B cell (primary cell): ENCODE data around the gene CCNG2. TPM values are rescaled to one million over a fixed set of nuclear protein-coding genes. Genes with fewer than 3 reads are reported as not detected.
A peak's percentile ranks its signal among the peaks of the same experiment; 100 is the strongest.

ENCODE experiments used
- ATAC-seq: fragments of 200-7000 bp; cut with Tn5 transposase; one replicate; pipeline ENCODE4 v1.10.0; 2021; ENCODE audit warnings: low read depth, mild to moderate bottlenecking, moderate number of reproducible peaks, moderate library complexity
- CTCF ChIA-PET: fragments of 350-600 bp; sonication (Branson Sonifier 250); formaldehyde crosslinking; loops from one replicate; lab custom pipeline; 2021; ENCODE audit warnings: antibody characterized with exemption, inconsistent platforms; lab: Charles Lee
- POLR2A ChIA-PET: fragments of 350-600 bp; sonication (Branson Sonifier 250); formaldehyde crosslinking; loops from one replicate; lab custom pipeline; 2021; ENCODE audit warnings: antibody characterized with exemption; lab: Charles Lee
- DNase-seq: peaks from one replicate; pipeline ENCODE4 v3.0.0; 2013
- H2AFZ ChIP-seq: 2 replicates; pipeline ENCODE4 v1.6.1; 2012; ENCODE audit warnings: mild to moderate bottlenecking, low read depth, low read length; ENCODE audit not compliant: insufficient read depth, poor library complexity, severe bottlenecking
- H3K27ac ChIP-seq, 2 donors: 1 replicate in 1 of 2; 2 replicates in 1 of 2; pipeline ENCODE4 v1.5.1; 2012 to 2013; ENCODE audit warnings: low read length in 2 of 2, mild to moderate bottlenecking in 2 of 2, moderate library complexity in 1 of 2
- H3K27me3 ChIP-seq, 4 experiments: fragments of 200-600 bp in 1 of 4; sonication (generic) in 1 of 4; replicated peaks in 1 of 4; 1 replicate in 2 of 4; 2 replicates in 2 of 4; pipeline versions ENCODE4 v1.6.1 to v1.7.0; 2013 to 2016; ENCODE audit warnings: low read length in 3 of 4, mild to moderate bottlenecking in 2 of 4, mixed read lengths in 1 of 4, moderate library complexity in 1 of 4; ENCODE audit not compliant: insufficient read depth in 4 of 4, control insufficient read depth in 3 of 4; ENCODE audit errors: control extremely low read depth in 1 of 4
- H3K36me3 ChIP-seq, 2 experiments: replicated peaks in 1 of 2; 1 replicate in 1 of 2; 2 replicates in 1 of 2; pipeline versions ENCODE4 v1.6.1 to v1.7.1; 2013; ENCODE audit warnings: low read length in 1 of 2; ENCODE audit not compliant: insufficient read depth in 2 of 2, control insufficient read depth in 1 of 2; ENCODE audit errors: control extremely low read depth in 1 of 2, extremely low read depth in 1 of 2
- H3K4me1 ChIP-seq, 2 donors: fragments of 200-600 bp in 1 of 2; sonication (generic) in 1 of 2; 1 replicate in 1 of 2; 2 replicates in 1 of 2; pipeline versions ENCODE4 v1.5.1 to v1.6.1; 2013 to 2017; ENCODE audit warnings: low read length in 2 of 2; ENCODE audit not compliant: control insufficient read depth in 2 of 2, insufficient read depth in 2 of 2
- H3K4me2 ChIP-seq: replicated peaks from 2 replicates; pipeline ENCODE3; 2012; ENCODE audit warnings: mild to moderate bottlenecking, low read depth, low read length; ENCODE audit not compliant: poor library complexity, severe bottlenecking
- H3K4me3 ChIP-seq, 5 experiments: fragments of 200-600 bp in 1 of 5; sonication (generic) in 1 of 5; 1 replicate in 3 of 5; 2 replicates in 2 of 5; pipeline versions ENCODE4 v1.5.1 to v1.7.0; 2011 to 2016; ENCODE audit warnings: low read length in 4 of 5, mild to moderate bottlenecking in 4 of 5, low read depth in 2 of 5, control low read depth in 1 of 5, moderate library complexity in 1 of 5; ENCODE audit not compliant: insufficient read depth in 1 of 5; ENCODE audit errors: control extremely low read depth in 1 of 5, extremely low read depth in 1 of 5
- H3K79me2 ChIP-seq: fragments of 200-600 bp; sonication (generic); one replicate; pipeline ENCODE4 v1.6.0; 2016; ENCODE audit warnings: low read length; ENCODE audit not compliant: control insufficient read depth, insufficient read depth
- H3K9ac ChIP-seq: fragments of 200-600 bp; sonication (generic); 2 replicates; pipeline ENCODE4 v1.6.1; 2017; ENCODE audit warnings: mild to moderate bottlenecking, low read length, moderate library complexity
- H3K9me3 ChIP-seq, 3 donors: one replicate each; pipeline versions ENCODE4 v1.6.1 to v1.7.1; 2013; ENCODE audit warnings: low read length in 2 of 3; ENCODE audit not compliant: control insufficient read depth in 2 of 3, insufficient read depth in 1 of 3; ENCODE audit errors: control extremely low read depth in 1 of 3
- H4K20me1 ChIP-seq: 2 replicates; pipeline ENCODE4 v1.6.0; 2012; ENCODE audit warnings: mild to moderate bottlenecking, low read length; ENCODE audit not compliant: insufficient read depth, control insufficient read depth, poor library complexity, severe bottlenecking
- H3K27ac Mint-ChIP-seq: one replicate; pipeline ENCODE4 v1.8.0; 2021; ENCODE audit warnings: mixed read lengths
- H3K27me3 Mint-ChIP-seq: one replicate; pipeline ENCODE4 v1.8.0; 2021; ENCODE audit warnings: mixed read lengths
- H3K4me1 Mint-ChIP-seq: one replicate; pipeline ENCODE4 v1.8.0; 2021; ENCODE audit warnings: mixed read lengths
- H3K4me3 Mint-ChIP-seq: one replicate; pipeline ENCODE4 v1.8.0; 2021; ENCODE audit warnings: mixed read lengths
- H3K9me3 Mint-ChIP-seq: one replicate; pipeline ENCODE4 v1.8.0; 2022; ENCODE audit warnings: mixed read lengths; ENCODE audit not compliant: insufficient read depth
- CTCF ChIP-seq: fragments of 200-600 bp; IDR thresholded peaks from one replicate; pipeline ENCODE4 v1.8.0; 2022; ENCODE audit warnings: antibody characterized with exemption, mild to moderate bottlenecking
- EZH2 ChIP-seq: IDR thresholded peaks from 2 replicates; pipeline ENCODE4 v1.6.1; 2012; ENCODE audit warnings: borderline replicate concordance, low read depth, mild to moderate bottlenecking, moderate library complexity, low read length; ENCODE audit not compliant: insufficient read depth, poor library complexity, severe bottlenecking
- WGBS: methylation state at CpG from one replicate; pipeline ENCODE4 v1.1.5; 2013; ENCODE audit warnings: missing lambda C conversion rate; ENCODE audit not compliant: insufficient coverage; 5-methylcytosine and 5-hydroxymethylcytosine counted together
- intact Hi-C: fragments of 100-400 bp; cut with micrococcal nuclease; formaldehyde crosslinking; loops from one replicate; pipeline ENCODE4 v1.10.0; 2022
- polyA plus RNA-seq: library from polyadenylated mRNA; depleted of rRNA; stranded (reverse); fragments of >200 nt; gene quantifications from 2 replicates; pipeline ENCODE4 v1.2.3, GENCODE V29; 2012
- total RNA-seq, 2 donors: library from RNA; stranded (reverse); fragments of 120-200 nt in 1 of 2; gene quantifications; 1 replicate in 1 of 2; 2 replicates in 1 of 2; pipeline versions ENCODE4 v1.2.3 to v1.2.4, GENCODE V29; 2013 to 2022

Gene CCNG2
- total and polyA plus RNA-seq, 2 donors (not counting 1 experiment from before 2014, with no cell fraction given) = 39.9 to 71.9 TPM

GRCh38 chr4:77127215-77127614 is 29.8 kb upstream of the CCNG2 start:
- Mint-ChIP-seq H3K9me3 (peaks cover 3% of the 10 kb centered on the region), H3K4me3 (peak overlapping the region; percentile 59), H3K4me1 (peaks cover 63% of the 10 kb centered on the region), H3K27ac (peak overlapping the region; percentile 96), H3K27me3 (no peaks in the 10 kb centered on the region)
- ATAC-seq (peak; percentile 65), DNase-seq (no peak)
- POLR2A ChIA-PET = interaction anchor here (0.6 to 4.8 kb wide), 6 partner anchors 23 to 67 kb away, joined by 3 to 34 read pairs (median 5); partner anchors contain the start of gene CCNG2
- 0% methylated on average over 1 of the region's 2 CpGs for WGBS
- Histone ChIP-seq H3K27ac (peak overlapping the region; percentile 81 to 90), H3K27me3 (no peaks in the 10 kb centered on the region), H3K79me2 (no peaks in the 10 kb centered on the region), H3K4me1 (peaks cover 52 to 61% of the 10 kb centered on the region in 2 donors), H3K4me2 (peak overlapping the region; percentile 59), H3K4me3 (peak overlapping the region in 1 of 5 experiments; percentile 31), H3K9ac (peak overlapping the region; percentile 16), H3K36me3 (no peaks in the 10 kb centered on the region), H4K20me1 (no peaks in the 10 kb centered on the region), H2AFZ (peak overlapping the region; percentile 35), H3K9me3 (no peaks in the 10 kb centered on the region)
- intact Hi-C loops = loop anchor here (1.0 to 2.0 kb wide), 3 partner anchors 28 to 66 kb away; partner anchors contain the start of gene CCNI
- CTCF ChIA-PET = interaction anchor here (0.6 to 9.5 kb wide), 9 partner anchors 8 to 82 kb away, joined by 3 to 109 read pairs (median 6); partner anchors contain the start of gene CCNG2
- TF ChIP-seq CTCF (no peak), EZH2 (no peak)
